IgD-negative memory B cell (primary cell): ENCODE data around the gene WDR73. TPM values are rescaled to one million over a fixed set of nuclear protein-coding genes. Genes with fewer than 3 reads are reported as not detected.
A peak's percentile ranks its signal among the peaks of the same experiment; 100 is the strongest.
"Not testable (repeated sequence)": the region's sequence is repeated elsewhere in the genome, so short reads cannot be mapped to it uniquely, and the experiment has no call there.

ENCODE experiments used
- H3K27ac Mint-ChIP-seq, 3 donors: one replicate each; pipeline ENCODE4 v1.8.0; 2020 to 2022; ENCODE audit warnings: mild to moderate bottlenecking in 3 of 3, mixed read lengths in 3 of 3, moderate library complexity in 1 of 3
- H3K27me3 Mint-ChIP-seq: one replicate; pipeline ENCODE4 v1.8.0; 2021; ENCODE audit warnings: mixed read lengths
- H3K36me3 Mint-ChIP-seq: one replicate; pipeline ENCODE4 v1.8.0; 2020; ENCODE audit warnings: mild to moderate bottlenecking, mixed read lengths
- H3K4me1 Mint-ChIP-seq, 3 donors: one replicate each; pipeline ENCODE4 v1.8.0; 2020 to 2022; ENCODE audit warnings: mixed read lengths in 3 of 3, mild to moderate bottlenecking in 1 of 3
- H3K4me3 Mint-ChIP-seq, 4 donors: one replicate each; pipeline ENCODE4 v1.8.0; 2020 to 2022; ENCODE audit warnings: mild to moderate bottlenecking in 4 of 4, mixed read lengths in 4 of 4, moderate library complexity in 3 of 4
- H3K9me3 Mint-ChIP-seq, 3 donors: one replicate each; pipeline ENCODE4 v1.8.0; 2020 to 2021; ENCODE audit warnings: mixed read lengths in 3 of 3, mild to moderate bottlenecking in 1 of 3
- polyA plus RNA-seq: library from polyadenylated mRNA; unstranded; fragments of 300-500 nt; fragmentation: Illumina TruSeq; gene quantifications from one replicate; pipeline ENCODE4 v1.2.3, GENCODE V29; 2021

The WDR73 gene
- polyA plus RNA-seq, 1 donor from 2014 or later, result 16.4 TPM

DNA sequence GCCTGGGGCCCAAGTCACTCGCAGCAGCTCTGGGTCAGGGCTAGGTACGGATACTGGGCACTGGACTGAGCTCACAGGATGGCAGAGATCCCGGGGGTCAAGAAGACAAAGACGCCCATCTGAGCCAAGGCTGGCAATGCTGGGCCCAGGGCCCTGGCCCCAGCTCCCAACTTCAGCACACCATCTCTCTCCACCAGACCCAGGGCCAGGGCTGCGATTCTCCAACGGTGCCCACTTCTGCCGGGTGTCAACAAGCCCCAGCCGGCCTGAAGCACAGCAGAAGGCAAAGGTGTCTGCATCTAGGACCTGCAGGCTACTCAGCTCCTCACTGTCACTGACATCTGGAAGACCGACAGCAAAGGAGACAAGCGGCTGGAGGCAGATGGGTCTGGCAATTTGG is 8.6 kb downstream of the WDR73 start:
- Mint-ChIP-seq H3K36me3 (peaks cover 3% of the 10 kb centered on the region), H3K27ac (peak overlapping the region in 1 of 3 donors; percentile 19), H3K27me3 (no peaks in the 10 kb centered on the region), H3K4me3 (no peak overlapping the region), H3K9me3 (no peaks in the 10 kb centered on the region), H3K4me1 (peaks cover 0 to 12% (median 5%) of the 10 kb centered on the region in 3 donors)

DNA sequence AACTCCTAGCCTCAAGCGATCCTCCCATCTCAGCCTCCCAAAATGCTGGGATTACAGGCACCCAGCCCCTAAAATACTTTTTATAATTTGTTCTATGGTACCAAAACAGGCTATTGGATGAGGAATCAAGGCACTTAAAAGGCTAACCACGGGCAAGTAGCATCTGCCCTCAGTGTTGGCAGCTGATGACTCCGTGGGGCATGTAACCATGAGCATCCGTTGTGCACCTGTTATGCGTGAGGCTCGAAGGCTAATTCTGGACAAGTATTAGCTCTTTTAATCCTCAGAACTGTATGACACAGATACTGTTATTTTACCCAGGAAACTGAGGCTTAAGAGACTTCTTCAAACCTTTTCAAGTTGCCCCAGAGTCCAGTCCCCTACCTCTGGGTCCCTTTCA is 10.2 kb downstream of the WDR73 start:
- Mint-ChIP-seq H3K4me3 (no peak overlapping the region), H3K9me3 (no peaks in the 10 kb centered on the region), H3K36me3 (peaks cover 3% of the 10 kb centered on the region), H3K4me1 (peaks cover 0 to 8% (median under 1%) of the 10 kb centered on the region in 3 donors), H3K27me3 (no peaks in the 10 kb centered on the region), H3K27ac (no peak overlapping the region)

DNA sequence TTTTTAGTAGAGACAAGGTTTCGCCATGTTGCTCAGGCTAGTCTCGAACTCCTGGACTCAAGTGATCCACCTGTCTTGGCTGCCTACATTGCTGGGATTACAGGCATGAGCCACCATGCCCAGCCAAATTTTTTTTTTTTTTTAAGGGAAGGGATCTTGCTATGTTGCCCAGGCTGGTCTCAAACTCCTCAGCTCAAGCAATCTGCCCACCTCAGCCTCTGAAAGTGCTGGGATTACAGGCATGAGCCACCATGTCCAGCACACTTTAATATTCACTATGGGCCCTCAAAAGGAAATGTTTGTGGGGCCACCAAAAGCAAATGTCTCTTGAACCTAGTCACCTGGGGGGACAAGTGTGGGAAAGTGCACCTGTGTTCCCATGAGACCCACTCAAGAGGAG is 11.4 kb downstream of the WDR73 start:
- not testable (repeated sequence) for H3K27ac Mint-ChIP-seq, H3K4me1 Mint-ChIP-seq, H3K9me3 Mint-ChIP-seq, H3K36me3 Mint-ChIP-seq, H3K27me3 Mint-ChIP-seq, H3K4me3 Mint-ChIP-seq

DNA sequence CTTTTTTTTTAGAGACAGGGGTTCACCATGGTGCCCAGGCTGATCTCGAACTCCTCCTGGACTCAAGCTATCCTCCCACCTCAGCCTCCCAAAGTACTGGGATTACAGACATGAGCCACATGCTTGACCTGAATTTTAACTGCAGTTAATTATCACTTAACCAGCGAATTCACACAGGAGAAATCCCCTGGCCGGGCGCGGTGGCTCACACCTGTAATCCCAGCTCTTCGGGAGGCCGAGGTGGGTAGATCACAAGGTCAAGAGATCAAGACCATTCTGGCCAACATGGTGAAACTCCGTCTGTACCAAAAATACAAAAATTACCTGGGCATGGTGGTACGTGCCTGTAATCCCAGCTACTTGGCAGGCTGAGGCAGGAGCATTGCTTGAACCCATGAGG is 12.2 kb downstream of the WDR73 start:
- H3K27ac Mint-ChIP-seq, result peak overlapping the region in 1 of 3 donors; percentile 9
- not testable (repeated sequence) for H3K36me3 Mint-ChIP-seq, H3K4me1 Mint-ChIP-seq, H3K4me3 Mint-ChIP-seq, H3K9me3 Mint-ChIP-seq, H3K27me3 Mint-ChIP-seq

DNA sequence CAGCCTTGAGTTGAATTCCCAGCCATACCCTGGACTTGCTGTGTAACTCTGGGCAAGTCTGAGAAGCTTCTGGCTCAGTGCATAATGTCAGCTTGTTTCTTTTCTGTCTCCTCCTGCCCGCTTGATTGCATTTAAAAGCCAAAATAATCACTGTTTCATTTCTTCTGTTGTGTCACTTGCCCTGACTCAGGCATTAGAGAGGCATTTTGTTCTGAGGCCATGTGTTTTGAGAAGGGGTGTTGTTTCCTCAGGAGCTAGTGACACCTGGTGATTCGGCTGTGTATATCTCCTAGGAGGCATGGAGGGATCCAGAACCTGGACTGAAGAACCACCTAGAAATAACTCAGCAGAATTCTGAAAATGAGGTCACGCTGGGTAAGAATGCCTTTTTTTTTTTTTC is 16.0 kb downstream of the WDR73 start:
- no peaks in the 10 kb centered on the region for H3K27me3 Mint-ChIP-seq
- H3K36me3 Mint-ChIP-seq, result peaks cover 6% of the 10 kb centered on the region
- peak overlapping the region in 1 of 4 donors; percentile 59 for H3K4me3 Mint-ChIP-seq
- no peaks in the 10 kb centered on the region for H3K9me3 Mint-ChIP-seq
- H3K27ac Mint-ChIP-seq, result no peak overlapping the region
- peaks cover 14 to 24% (median 14%) of the 10 kb centered on the region in 3 donors for H3K4me1 Mint-ChIP-seq

DNA sequence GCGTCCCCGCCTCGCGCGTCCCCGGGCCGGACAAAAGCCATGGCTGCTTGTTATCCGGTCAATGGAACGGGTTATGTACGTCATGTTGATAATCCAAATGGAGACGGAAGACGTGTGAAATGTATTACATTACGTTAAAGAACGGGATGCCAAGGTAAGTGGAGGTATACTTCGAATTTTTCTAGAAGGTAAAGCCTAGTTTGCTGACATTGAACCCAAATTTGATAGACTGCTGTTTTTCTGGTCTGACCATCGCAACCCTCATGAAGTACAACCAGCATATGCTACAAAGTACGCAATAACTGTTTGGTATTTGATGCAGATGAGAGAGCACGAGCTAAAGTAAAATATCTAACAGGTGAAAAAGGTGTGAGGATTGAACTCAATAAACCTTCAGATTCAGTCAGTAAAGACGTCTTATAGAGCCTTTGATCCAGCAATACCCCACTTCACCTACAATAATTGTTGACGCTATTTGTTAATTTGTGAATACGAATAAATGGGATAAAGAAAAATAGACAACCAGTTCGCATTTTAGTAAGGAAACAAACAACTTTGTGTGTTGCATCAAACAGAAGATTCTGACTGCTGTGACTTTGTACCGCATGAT is 19.8 kb downstream of the WDR73 start:
- H3K4me1 Mint-ChIP-seq, result peaks cover 23 to 37% (median 30%) of the 10 kb centered on the region in 3 donors
- H3K27me3 Mint-ChIP-seq, result no peaks in the 10 kb centered on the region
- peak overlapping the region; percentile 12 to 76 (median 24) for H3K27ac Mint-ChIP-seq
- H3K9me3 Mint-ChIP-seq, result no peaks in the 10 kb centered on the region
- peaks cover 6% of the 10 kb centered on the region for H3K36me3 Mint-ChIP-seq
- H3K4me3 Mint-ChIP-seq, result peak overlapping the region; percentile 80 to 93 (median 91)

DNA sequence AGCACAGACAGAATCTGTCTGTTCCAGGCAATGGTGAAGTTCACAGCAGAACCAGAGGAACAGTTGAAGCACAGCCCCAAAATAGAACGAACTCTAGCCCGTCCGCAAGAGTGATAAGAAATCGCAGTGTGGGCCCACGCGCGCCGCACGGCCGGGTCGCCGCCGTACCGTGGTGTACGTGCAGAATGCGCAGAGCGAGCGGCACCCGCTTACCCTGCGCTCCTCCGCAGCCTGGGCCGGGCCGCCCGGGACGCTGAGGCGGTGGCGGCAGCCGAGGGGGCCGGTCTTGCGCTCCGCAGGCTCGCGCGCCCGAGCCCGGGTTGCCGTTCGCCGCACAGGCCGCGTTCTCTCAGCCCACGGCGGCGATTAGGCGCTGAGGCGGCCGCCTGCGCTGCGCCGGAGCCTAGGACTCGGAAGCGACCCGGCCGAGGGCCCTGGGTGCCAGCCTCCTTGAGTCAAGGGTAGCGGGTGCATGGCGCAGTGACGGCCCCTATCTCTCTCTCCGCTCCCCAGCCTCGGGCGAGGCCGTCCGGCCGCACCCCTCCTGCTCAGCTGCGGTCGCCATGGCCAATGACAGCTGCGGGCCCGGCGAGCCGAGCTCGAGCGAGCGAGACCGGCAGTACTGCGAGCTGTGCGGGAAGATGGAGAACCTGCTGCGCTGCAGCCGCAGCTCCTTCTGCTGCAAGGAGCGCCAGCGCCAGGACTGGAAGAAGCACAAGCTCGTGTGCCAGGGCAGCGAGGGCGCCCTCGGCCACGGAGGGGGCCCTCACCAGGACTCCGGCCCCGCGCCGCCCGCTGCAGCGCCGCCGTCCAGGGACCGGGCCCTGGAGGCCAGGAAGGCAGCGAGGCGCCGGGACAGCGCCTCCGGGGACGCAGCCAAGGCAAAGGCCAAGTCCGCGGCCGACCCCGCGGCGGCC is 20.5 kb downstream of the WDR73 start:
- no peaks in the 10 kb centered on the region for H3K9me3 Mint-ChIP-seq

DNA sequence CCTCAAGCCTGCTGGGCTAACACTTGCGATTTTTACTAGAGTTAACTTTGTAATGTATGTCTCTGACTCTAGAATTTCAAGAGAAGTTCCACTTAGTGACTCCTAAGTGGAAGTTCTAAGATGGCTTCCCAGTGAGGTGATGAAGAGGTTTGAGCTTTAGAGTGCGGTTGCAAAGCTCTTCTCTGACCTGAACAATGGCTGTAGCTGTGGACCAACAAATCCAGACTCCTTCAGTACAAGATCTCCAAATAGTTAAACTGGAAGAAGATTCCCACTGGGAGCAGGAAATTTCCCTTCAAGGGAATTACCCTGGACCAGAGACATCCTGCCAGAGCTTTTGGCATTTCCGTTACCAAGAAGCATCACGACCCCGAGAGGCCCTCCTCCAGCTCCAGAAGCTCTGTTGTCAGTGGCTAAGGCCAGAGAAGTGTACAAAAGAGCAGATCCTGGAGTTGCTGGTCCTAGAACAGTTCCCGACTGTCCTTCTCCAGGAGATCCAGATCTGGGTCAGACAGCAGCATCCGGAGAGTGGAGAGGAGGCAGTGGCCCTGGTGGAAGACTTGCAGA is 22.3 kb downstream of the WDR73 start:
- Mint-ChIP-seq H3K27me3 (no peaks in the 10 kb centered on the region), H3K9me3 (no peaks in the 10 kb centered on the region), H3K4me3 (peak overlapping the region; percentile 89 to 97 (median 92)), H3K27ac (peak overlapping the region; percentile 85 to 97 (median 89)), H3K4me1 (peaks cover 23 to 36% (median 31%) of the 10 kb centered on the region in 3 donors), H3K36me3 (peaks cover 4% of the 10 kb centered on the region)

More for the DNA sequence above, 20.5 kb downstream of the WDR73 start:
- peaks cover 23 to 37% (median 31%) of the 10 kb centered on the region in 3 donors for H3K4me1 Mint-ChIP-seq
- peaks cover 6% of the 10 kb centered on the region for H3K36me3 Mint-ChIP-seq
- H3K4me3 Mint-ChIP-seq, result peak overlapping the region; percentile 89 to 98 (median 94)
- H3K27ac Mint-ChIP-seq, result peak overlapping the region; percentile 88 to 97 (median 96)
- no peaks in the 10 kb centered on the region for H3K27me3 Mint-ChIP-seq

DNA sequence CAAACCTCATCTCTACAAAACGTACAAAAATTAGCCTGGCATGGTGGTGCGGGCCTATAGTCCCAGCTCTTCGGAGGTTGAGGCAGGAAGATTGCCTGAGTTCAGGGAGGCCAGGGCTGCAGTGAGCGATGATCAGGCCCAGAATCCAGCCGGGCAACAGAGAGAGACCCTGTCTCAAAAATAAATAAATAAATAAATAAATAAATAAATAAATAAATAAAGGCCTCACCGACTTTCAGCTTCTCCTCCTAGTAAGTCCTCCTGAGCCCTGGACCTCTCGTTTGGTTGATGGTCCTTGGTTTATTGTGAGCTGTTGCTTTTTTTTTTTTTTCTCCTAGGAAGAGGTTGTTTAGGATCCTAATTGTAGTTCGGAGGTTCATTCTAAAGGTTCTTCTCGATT is 25.1 kb downstream of the WDR73 start:
- peak overlapping the region in 1 of 3 donors; percentile 46 for H3K27ac Mint-ChIP-seq
- H3K27me3 Mint-ChIP-seq, result no peaks in the 10 kb centered on the region
- H3K9me3 Mint-ChIP-seq, result peaks cover 0 to 3% (median 0%) of the 10 kb centered on the region in 3 donors
- peak overlapping the region in 2 of 4 donors; percentile 49 to 63 for H3K4me3 Mint-ChIP-seq
- peaks cover 4% of the 10 kb centered on the region for H3K36me3 Mint-ChIP-seq
- peaks cover 11 to 22% (median 19%) of the 10 kb centered on the region in 3 donors for H3K4me1 Mint-ChIP-seq

DNA sequence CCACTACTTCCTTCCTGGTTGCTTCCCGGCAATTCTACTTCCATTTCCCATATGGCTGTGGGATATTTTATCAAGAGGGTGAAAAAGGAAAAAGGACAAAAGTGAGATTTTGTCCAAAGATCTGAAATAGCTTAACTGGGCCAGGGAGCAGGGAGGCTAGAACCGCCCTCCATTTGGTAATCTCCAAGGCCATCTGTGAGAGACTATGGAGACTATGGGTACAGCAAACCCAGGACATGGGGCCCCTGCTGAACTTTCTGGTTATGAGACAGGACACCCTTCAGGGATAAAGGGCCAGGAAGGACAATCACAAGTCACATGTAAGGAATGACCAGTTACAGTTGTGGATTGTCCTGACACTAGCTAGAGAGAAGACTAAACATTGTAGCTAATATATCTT is 29.0 kb downstream of the WDR73 start:
- Mint-ChIP-seq H3K4me3 (no peak overlapping the region), H3K4me1 (peaks cover 0 to 6% (median 2%) of the 10 kb centered on the region in 3 donors), H3K9me3 (peaks cover 3 to 18% (median 18%) of the 10 kb centered on the region in 3 donors), H3K36me3 (peaks cover 17% of the 10 kb centered on the region), H3K27me3 (no peaks in the 10 kb centered on the region), H3K27ac (peak overlapping the region in 1 of 3 donors; percentile 95)

DNA sequence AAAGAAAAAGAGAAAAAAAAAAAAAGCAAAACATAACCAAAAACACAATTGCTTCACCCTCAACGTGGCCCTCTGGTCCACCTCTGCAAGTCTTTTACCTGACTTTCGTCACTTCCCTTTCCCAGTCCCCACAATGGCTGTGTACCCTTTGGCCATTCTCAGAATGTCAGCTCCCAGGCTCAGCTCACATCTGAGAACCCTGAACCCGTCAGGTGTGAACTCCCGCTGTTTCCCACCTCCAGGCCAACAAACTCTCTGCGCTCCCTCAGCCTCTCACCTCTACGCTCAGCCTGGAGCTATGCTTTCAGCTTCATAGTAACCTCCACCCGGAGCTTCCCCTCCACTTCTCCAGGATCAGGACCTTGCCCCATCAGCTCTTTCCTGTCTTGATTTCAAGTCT is 29.7 kb downstream of the WDR73 start:
- Mint-ChIP-seq H3K36me3 (peaks cover 20% of the 10 kb centered on the region), H3K27me3 (no peaks in the 10 kb centered on the region), H3K27ac (peak overlapping the region in 1 of 3 donors; percentile 85), H3K4me1 (peaks cover 0 to 5% (median 0%) of the 10 kb centered on the region in 3 donors), H3K9me3 (peaks cover 4 to 20% (median 19%) of the 10 kb centered on the region in 3 donors), H3K4me3 (no peak overlapping the region)

DNA sequence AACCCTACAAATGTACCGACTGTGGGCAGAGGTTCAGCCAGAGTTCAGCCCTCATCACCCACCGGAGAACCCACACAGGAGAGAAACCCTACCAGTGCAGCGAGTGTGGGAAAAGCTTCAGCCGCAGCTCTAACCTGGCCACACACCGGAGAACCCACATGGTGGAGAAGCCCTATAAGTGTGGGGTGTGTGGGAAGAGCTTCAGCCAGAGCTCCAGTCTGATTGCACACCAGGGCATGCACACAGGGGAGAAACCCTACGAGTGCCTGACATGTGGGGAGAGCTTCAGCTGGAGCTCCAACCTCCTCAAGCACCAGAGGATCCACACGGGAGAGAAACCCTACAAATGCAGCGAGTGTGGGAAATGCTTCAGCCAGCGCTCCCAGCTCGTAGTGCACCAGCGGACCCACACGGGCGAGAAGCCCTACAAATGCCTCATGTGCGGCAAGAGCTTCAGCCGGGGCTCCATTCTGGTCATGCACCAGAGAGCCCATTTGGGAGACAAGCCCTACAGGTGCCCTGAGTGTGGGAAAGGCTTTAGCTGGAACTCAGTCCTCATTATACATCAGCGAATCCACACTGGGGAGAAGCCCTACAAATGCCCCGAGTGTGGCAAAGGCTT is 32.6 kb downstream of the WDR73 start:
- Mint-ChIP-seq H3K4me1 (peaks cover 0 to 6% (median 0%) of the 10 kb centered on the region in 3 donors), H3K36me3 (peaks cover 21% of the 10 kb centered on the region), H3K27me3 (no peaks in the 10 kb centered on the region), H3K4me3 (peak overlapping the region in 1 of 4 donors; percentile 75), H3K27ac (peak overlapping the region in 1 of 3 donors; percentile 23), H3K9me3 (peaks cover 4 to 20% (median 19%) of the 10 kb centered on the region in 3 donors)

DNA sequence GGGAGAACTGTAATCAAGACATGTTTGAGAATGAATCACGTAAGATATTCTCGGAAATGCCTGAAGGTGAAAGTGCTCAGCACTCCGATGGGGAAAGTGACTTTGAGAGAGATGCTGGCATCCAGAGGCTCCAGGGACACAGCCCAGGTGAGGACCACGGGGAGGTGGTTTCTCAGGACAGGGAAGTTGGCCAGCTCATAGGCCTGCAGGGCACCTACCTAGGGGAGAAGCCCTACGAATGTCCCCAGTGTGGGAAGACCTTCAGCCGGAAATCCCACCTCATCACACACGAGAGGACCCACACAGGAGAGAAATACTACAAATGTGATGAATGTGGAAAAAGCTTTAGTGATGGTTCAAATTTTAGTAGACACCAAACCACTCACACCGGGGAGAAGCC is 33.5 kb downstream of the WDR73 start:
- peaks cover 23% of the 10 kb centered on the region for H3K36me3 Mint-ChIP-seq
- H3K27me3 Mint-ChIP-seq, result no peaks in the 10 kb centered on the region
- H3K9me3 Mint-ChIP-seq, result peaks cover 4 to 20% (median 19%) of the 10 kb centered on the region in 3 donors
- peak overlapping the region in 1 of 3 donors; percentile 4 for H3K27ac Mint-ChIP-seq
- H3K4me1 Mint-ChIP-seq, result peaks cover 0 to 9% (median 0%) of the 10 kb centered on the region in 3 donors
- no peak overlapping the region for H3K4me3 Mint-ChIP-seq

DNA sequence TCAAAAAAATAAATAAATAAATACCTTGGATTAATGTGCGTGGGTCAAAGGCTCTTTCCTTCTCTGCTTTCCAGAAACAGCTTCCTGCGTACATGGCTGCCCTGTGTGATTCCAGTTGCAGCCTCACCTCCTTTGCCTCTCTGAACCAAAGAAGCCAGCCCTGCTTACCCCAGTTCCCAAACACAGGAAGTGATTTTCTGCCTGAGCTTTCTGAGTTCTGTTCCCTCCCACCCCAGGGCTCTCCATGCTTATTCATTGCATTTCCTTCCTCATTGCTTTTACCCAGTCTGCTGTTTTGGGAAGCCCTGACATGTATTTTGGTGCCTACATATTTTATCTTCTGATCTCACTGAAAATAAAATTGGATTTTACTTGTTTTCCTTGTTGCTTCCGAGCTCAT is 37.8 kb downstream of the WDR73 start:
- H3K36me3 Mint-ChIP-seq, result peaks cover 18% of the 10 kb centered on the region
- no peaks in the 10 kb centered on the region for H3K27me3 Mint-ChIP-seq
- no peak overlapping the region for H3K27ac Mint-ChIP-seq
- peaks cover 4 to 13% (median 10%) of the 10 kb centered on the region in 3 donors for H3K9me3 Mint-ChIP-seq
- H3K4me3 Mint-ChIP-seq, result no peak overlapping the region
- peaks cover 0 to 5% (median 3%) of the 10 kb centered on the region in 3 donors for H3K4me1 Mint-ChIP-seq
